ENCODE data around the gene PRKCH. TPM values are rescaled to one million over a fixed set of nuclear protein-coding genes. Genes with fewer than 3 reads are reported as not detected.
A peak's percentile ranks its signal among the peaks of the same experiment; 100 is the strongest.

Gene PRKCH
- total RNA-seq, 5 donors from 2014 or later (not counting 1 experiment from before 2014, with no cell fraction given) = 267 to 436 (median 326) TPM

DNA sequence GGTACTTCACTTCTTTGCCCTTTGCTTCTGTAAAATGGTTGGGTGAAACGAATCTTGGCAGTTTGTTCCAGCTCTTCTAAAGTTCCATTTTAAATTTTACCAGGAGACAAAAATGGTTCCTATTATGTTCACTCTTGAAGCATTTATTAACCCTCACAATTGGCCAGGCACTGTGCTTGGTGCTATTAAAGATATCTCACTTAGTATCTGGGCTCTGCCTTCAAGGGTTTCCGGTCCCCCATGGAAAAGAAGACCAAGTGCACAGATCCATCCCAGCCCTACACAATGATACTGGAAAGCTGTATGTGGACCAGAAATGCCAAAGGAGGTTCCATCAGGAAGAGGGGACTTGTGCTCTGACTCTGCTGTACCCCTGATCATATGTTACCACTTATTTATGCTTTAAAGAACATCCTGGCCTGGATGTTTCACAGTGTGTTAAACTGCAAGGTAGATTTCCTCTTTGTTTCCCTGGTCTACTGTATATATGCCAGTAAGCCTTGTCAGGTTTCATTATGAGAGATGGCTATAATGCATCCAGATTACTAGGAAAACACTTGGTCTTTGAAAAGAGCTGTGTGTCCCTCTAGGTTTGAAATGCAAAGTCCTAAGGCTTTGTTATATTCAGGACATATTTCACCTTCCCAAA is 154.8 kb downstream of the PRKCH start:
- Histone ChIP-seq H3K27me3 (replicated peaks in 1 of 2; ENCODE audit: control insufficient read depth in 2 of 2, extremely low read depth in 1 of 2, insufficient read depth in 2 of 2, low read length in 1 of 2) (no peaks in the 10 kb centered on the region), H3K4me1 (ENCODE audit: control insufficient read depth in 1 of 2, extremely low read depth in 1 of 2, insufficient read depth in 2 of 2, low read length in 2 of 2) (peaks cover 84 to 87% of the 10 kb centered on the region in 2 experiments), H3K4me3 (ENCODE audit: control insufficient read depth in 1 of 2, extremely low read depth in 1 of 2, low read length in 1 of 2) (peak overlapping the region in 1 of 2 donors; percentile 33), H3K36me3 (ENCODE audit: control insufficient read depth in 2 of 2, extremely low read depth in 1 of 2, insufficient read depth in 1 of 2, low read length in 1 of 2) (peaks cover 4 to 36% of the 10 kb centered on the region in 2 donors), H3K27ac (ENCODE audit: low read length) (peak overlapping the region; percentile 99), H3K9me3 (no peaks in the 10 kb centered on the region)
- DNase-seq = peak in 1 of 35 experiments; percentile 72
- peaks cover 93 to 97% (median 95%) of the 10 kb centered on the region in 3 donors for H3K4me1 Mint-ChIP-seq
- WGBS (ENCODE audit: insufficient coverage) = no CpG with 5 or more reads among the region's 2 CpGs
- ChIA-PET CTCF (interaction anchor here (0.6 to 3.5 kb wide), 15 partner anchors 15 to 253 kb away, joined by 3 to 28 read pairs (median 4); no protein-coding TSS in a partner anchor), POLR2A (interaction anchor here (0.5 to 3.0 kb wide), 16 partner anchors 10 to 288 kb away, joined by 3 to 17 read pairs (median 4); partner anchors contain the start of gene SNAPC1 (in 2 of the 2))
- H3K27me3 Mint-ChIP-seq = no peaks in the 10 kb centered on the region
- no peaks in the 10 kb centered on the region for H3K9me3 Mint-ChIP-seq
- peaks cover 30% of the 10 kb centered on the region for H3K36me3 Mint-ChIP-seq
- peak overlapping the region; percentile 92 to 96 for H3K27ac Mint-ChIP-seq
- H3K4me3 Mint-ChIP-seq = peak overlapping the region; percentile 29 to 63 (median 45)
- peak in 3 of 4 experiments; percentile 2 to 3 (median 3) for ATAC-seq (replicated peaks in 1 of 4)

DNA sequence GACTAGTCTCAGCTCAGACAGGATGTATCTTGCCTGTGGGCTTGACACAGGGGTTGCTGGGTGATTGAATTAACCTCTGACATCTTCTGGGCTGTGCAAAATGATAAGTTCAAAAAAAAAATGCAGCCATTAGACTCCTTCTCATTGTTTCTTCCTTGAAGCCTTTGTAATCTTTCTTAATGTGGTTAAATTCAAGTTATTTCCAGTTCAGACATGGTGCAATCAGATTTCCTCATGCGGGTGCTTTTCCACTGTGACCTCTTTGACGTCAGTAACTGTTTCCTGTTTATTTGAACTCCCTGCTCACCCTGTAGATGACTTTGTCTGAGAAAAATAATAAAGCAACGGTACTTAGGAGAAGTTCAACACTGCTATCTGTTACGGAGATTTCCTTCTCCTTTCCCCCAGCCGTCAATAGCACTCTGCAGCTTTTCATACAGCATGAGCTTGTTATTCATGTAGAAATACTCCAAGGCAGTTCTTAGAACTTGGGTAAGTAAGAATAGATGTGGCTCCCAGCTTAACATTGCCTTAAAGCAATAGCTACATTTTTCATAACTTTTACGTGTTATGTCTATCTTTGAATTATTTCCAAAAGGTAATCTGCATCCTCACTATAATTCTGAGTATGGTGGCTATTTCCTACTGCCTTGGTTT is 155.5 kb downstream of the PRKCH start:
- POLR2A ChIA-PET = interaction anchor here (0.5 to 3.0 kb wide), 16 partner anchors 10 to 285 kb away, joined by 3 to 17 read pairs (median 4); partner anchors contain the start of gene SNAPC1 (in 2 of the 2)
- Histone ChIP-seq H3K4me3 (ENCODE audit: control insufficient read depth in 1 of 2, extremely low read depth in 1 of 2, low read length in 1 of 2) (peak overlapping the region in 1 of 2 donors; percentile 15), H3K36me3 (ENCODE audit: control insufficient read depth in 2 of 2, extremely low read depth in 1 of 2, insufficient read depth in 1 of 2, low read length in 1 of 2) (peaks cover 4 to 41% of the 10 kb centered on the region in 2 donors), H3K9me3 (no peaks in the 10 kb centered on the region), H3K4me1 (ENCODE audit: control insufficient read depth in 1 of 2, extremely low read depth in 1 of 2, insufficient read depth in 2 of 2, low read length in 2 of 2) (peaks cover 85% of the 10 kb centered on the region in 2 experiments), H3K27ac (ENCODE audit: low read length) (peak overlapping the region; percentile 99), H3K27me3 (replicated peaks in 1 of 2; ENCODE audit: control insufficient read depth in 2 of 2, extremely low read depth in 1 of 2, insufficient read depth in 2 of 2, low read length in 1 of 2) (no peaks in the 10 kb centered on the region)
- peaks cover 34% of the 10 kb centered on the region for H3K36me3 Mint-ChIP-seq
- peaks cover 93 to 97% (median 95%) of the 10 kb centered on the region in 3 donors for H3K4me1 Mint-ChIP-seq
- H3K27ac Mint-ChIP-seq = peak overlapping the region; percentile 92 to 96
- peak overlapping the region; percentile 29 to 63 (median 45) for H3K4me3 Mint-ChIP-seq
- DNase-seq = peak in 33 of 35 experiments; percentile 28 to 95 (median 64)
- CTCF ChIA-PET = interaction anchor here (0.5 to 3.5 kb wide), 17 partner anchors 15 to 253 kb away, joined by 3 to 28 read pairs (median 3); no protein-coding TSS in a partner anchor
- WGBS (ENCODE audit: insufficient coverage) = no CpG with 5 or more reads among the region's 6 CpGs
- H3K27me3 Mint-ChIP-seq = no peaks in the 10 kb centered on the region
- no peaks in the 10 kb centered on the region for H3K9me3 Mint-ChIP-seq
- ATAC-seq (replicated peaks in 1 of 4) = peak; percentile 74 to 81 (median 75)

GRCh38 chr14:61477712-61478462 is 156.5 kb downstream of the PRKCH start:
- Mint-ChIP-seq H3K27ac (peak overlapping the region; percentile 92 to 96), H3K27me3 (no peaks in the 10 kb centered on the region), H3K4me1 (peaks cover 90 to 97% (median 94%) of the 10 kb centered on the region in 3 donors), H3K36me3 (peaks cover 41% of the 10 kb centered on the region), H3K4me3 (peak overlapping the region; percentile 29 to 63 (median 34)), H3K9me3 (no peaks in the 10 kb centered on the region)
- Histone ChIP-seq H3K36me3 (ENCODE audit: control insufficient read depth in 2 of 2, extremely low read depth in 1 of 2, insufficient read depth in 1 of 2, low read length in 1 of 2) (peaks cover 6 to 49% of the 10 kb centered on the region in 2 donors), H3K4me3 (ENCODE audit: control insufficient read depth in 1 of 2, extremely low read depth in 1 of 2, low read length in 1 of 2) (peak overlapping the region in 1 of 2 donors; percentile 11), H3K27ac (ENCODE audit: low read length) (peak overlapping the region; percentile 99), H3K9me3 (no peaks in the 10 kb centered on the region), H3K4me1 (ENCODE audit: control insufficient read depth in 1 of 2, extremely low read depth in 1 of 2, insufficient read depth in 2 of 2, low read length in 2 of 2) (peaks cover 79 to 85% of the 10 kb centered on the region in 2 experiments), H3K27me3 (replicated peaks in 1 of 2; ENCODE audit: control insufficient read depth in 2 of 2, extremely low read depth in 1 of 2, insufficient read depth in 2 of 2, low read length in 1 of 2) (no peaks in the 10 kb centered on the region)
- ATAC-seq (replicated peaks in 1 of 4) (no peak), DNase-seq (peak in 2 of 35 experiments; percentile 19 to 50)
- 44% methylated on average over 3 of the region's 10 CpGs for WGBS (ENCODE audit: insufficient coverage)
- CTCF ChIA-PET = interaction anchor here in 1 of 2 donors (0.5 to 3.5 kb wide), 6 partner anchors 16 to 252 kb away, joined by 3 to 28 read pairs (median 4); no protein-coding TSS in a partner anchor
- POLR2A ChIA-PET = interaction anchor here (0.6 to 3.0 kb wide), 12 partner anchors 8 to 284 kb away, joined by 3 to 17 read pairs (median 4); partner anchors contain the start of gene SNAPC1 (in 2 of the 2)

DNA sequence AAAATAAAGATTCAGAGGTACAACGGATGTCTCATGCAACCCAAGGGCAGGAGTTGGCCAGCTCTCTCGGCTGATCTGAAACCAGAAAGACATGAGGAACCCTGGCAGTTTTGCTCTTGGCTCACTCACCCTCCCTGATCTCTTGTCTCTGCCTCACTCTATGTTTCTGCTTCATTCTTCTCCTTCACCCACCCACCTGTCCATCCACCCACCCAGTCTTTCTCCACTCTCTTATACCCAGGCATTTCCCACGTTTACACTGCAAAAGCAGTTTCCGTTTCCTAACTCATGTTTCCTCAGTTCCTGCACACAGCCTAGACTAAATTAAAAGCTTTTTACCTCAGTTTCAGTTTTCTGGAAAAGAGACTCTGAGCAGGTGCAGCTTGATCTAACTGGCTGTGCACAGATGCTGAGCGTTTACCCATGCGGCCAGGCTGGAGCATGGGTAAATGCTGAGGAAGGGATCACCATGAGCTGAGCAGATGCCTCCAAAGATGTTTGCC is 157.6 kb downstream of the PRKCH start:
- H3K36me3 Mint-ChIP-seq = peaks cover 42% of the 10 kb centered on the region
- H3K36me3 ChIP-seq (ENCODE audit: control insufficient read depth in 2 of 2, extremely low read depth in 1 of 2, insufficient read depth in 1 of 2, low read length in 1 of 2) = peaks cover 6 to 53% of the 10 kb centered on the region in 2 donors
- no peaks in the 10 kb centered on the region for H3K27me3 ChIP-seq (replicated peaks in 1 of 2; ENCODE audit: control insufficient read depth in 2 of 2, extremely low read depth in 1 of 2, insufficient read depth in 2 of 2, low read length in 1 of 2)
- no peaks in the 10 kb centered on the region for H3K27me3 Mint-ChIP-seq
- H3K4me1 ChIP-seq (ENCODE audit: control insufficient read depth in 1 of 2, extremely low read depth in 1 of 2, insufficient read depth in 2 of 2, low read length in 2 of 2) = peaks cover 71 to 85% of the 10 kb centered on the region in 2 experiments
- peak in 5 of 35 experiments; percentile 26 to 46 (median 30) for DNase-seq
- peak overlapping the region; percentile 99 for H3K27ac ChIP-seq (ENCODE audit: low read length)
- peak overlapping the region; percentile 51 to 63 (median 63) for H3K4me3 Mint-ChIP-seq
- no peak for ATAC-seq (replicated peaks in 1 of 4)
- no peak overlapping the region for H3K4me3 ChIP-seq (ENCODE audit: control insufficient read depth in 1 of 2, extremely low read depth in 1 of 2, low read length in 1 of 2)
- peak overlapping the region; percentile 92 to 96 for H3K27ac Mint-ChIP-seq
- H3K4me1 Mint-ChIP-seq = peaks cover 80 to 93% (median 92%) of the 10 kb centered on the region in 3 donors
- ChIA-PET CTCF (interaction anchor here (0.8 to 2.0 kb wide), 6 partner anchors 12 to 80 kb away, joined by 3 to 7 read pairs (median 4); no protein-coding TSS in a partner anchor), POLR2A (interaction anchor here (0.6 to 1.4 kb wide), 5 partner anchors 9 to 249 kb away, joined by 3 to 5 read pairs (median 3); no protein-coding TSS in a partner anchor)
- WGBS (ENCODE audit: insufficient coverage) = 9% methylated on average over 6 of the region's 6 CpGs
- no peaks in the 10 kb centered on the region for H3K9me3 ChIP-seq
- H3K9me3 Mint-ChIP-seq = no peaks in the 10 kb centered on the region

DNA sequence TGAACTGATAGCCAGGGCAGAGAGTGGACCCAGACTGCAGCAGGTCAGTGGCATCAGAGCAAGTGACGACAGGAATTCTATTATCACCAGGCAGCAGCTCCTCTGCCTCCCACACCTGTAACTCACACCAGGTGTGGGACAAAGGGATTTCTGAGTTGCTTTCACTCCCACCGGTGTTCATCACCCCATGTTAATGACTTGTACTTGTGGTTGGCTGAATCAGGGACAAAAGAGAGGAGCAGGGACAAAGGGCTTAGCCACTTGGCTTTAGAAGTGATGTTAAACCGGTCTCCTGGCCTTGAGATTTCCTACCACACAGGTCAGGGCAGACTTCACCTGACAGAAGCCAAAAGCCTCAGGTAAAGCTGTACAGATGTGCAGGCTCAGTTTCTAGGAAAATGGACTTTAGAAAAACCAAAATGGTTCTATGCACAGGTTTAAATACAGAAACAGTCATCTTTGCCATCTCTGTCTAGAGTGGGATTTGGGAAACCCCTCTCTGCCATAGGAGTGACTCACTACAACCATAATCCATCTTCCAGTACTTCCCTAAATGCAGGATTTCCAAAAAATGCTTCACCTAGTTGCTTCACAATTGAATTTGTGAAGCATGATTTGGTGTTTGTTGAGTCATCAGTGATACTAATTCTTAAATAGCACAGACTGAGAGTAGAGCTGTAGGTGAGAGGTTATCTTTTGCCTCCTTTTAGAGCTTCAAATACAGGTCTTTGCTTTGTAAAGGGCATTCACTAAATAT is 158.5 kb downstream of the PRKCH start:
- Histone ChIP-seq H3K36me3 (ENCODE audit: control insufficient read depth in 2 of 2, extremely low read depth in 1 of 2, insufficient read depth in 1 of 2, low read length in 1 of 2) (peaks cover 10 to 62% of the 10 kb centered on the region in 2 donors), H3K4me3 (ENCODE audit: control insufficient read depth in 1 of 2, extremely low read depth in 1 of 2, low read length in 1 of 2) (no peak overlapping the region), H3K4me1 (ENCODE audit: control insufficient read depth in 1 of 2, extremely low read depth in 1 of 2, insufficient read depth in 2 of 2, low read length in 2 of 2) (peaks cover 66 to 78% of the 10 kb centered on the region in 2 experiments), H3K9me3 (no peaks in the 10 kb centered on the region), H3K27me3 (replicated peaks in 1 of 2; ENCODE audit: control insufficient read depth in 2 of 2, extremely low read depth in 1 of 2, insufficient read depth in 2 of 2, low read length in 1 of 2) (no peaks in the 10 kb centered on the region), H3K27ac (ENCODE audit: low read length) (peak overlapping the region; percentile 99)
- 80% methylated on average over 1 of the region's 3 CpGs for WGBS (ENCODE audit: insufficient coverage)
- ATAC-seq (replicated peaks in 1 of 4) (no peak), DNase-seq (no peak)
- peaks cover 44% of the 10 kb centered on the region for H3K36me3 Mint-ChIP-seq
- peak overlapping the region; percentile 10 to 63 (median 63) for H3K4me3 Mint-ChIP-seq
- peaks cover 76 to 90% (median 89%) of the 10 kb centered on the region in 3 donors for H3K4me1 Mint-ChIP-seq
- peak overlapping the region; percentile 92 to 96 for H3K27ac Mint-ChIP-seq
- no peaks in the 10 kb centered on the region for H3K9me3 Mint-ChIP-seq
- ChIA-PET POLR2A (interaction anchor here in 1 of 2 donors (0.6 to 1.4 kb wide), 3 partner anchors 10 to 86 kb away, joined by 3 to 7 read pairs (median 5); no protein-coding TSS in a partner anchor), CTCF (interaction anchor here (0.8 to 2.0 kb wide), 6 partner anchors 11 to 79 kb away, joined by 3 to 7 read pairs (median 3); no protein-coding TSS in a partner anchor)
- no peaks in the 10 kb centered on the region for H3K27me3 Mint-ChIP-seq

Measured in T-cell (primary cell).